C4-2B (cell line): ENCODE results near the gene UACA.

Experiments
- CTCF ChIP-seq: fragments of 450-650 bp; conservative IDR thresholded peaks from 2 replicates; pipeline ENCODE4 v1.5.1; 2017; ENCODE audit warnings: mild to moderate bottlenecking
- ZFX ChIP-seq: fragments of 450-650 bp; IDR thresholded peaks from 2 replicates; pipeline ENCODE4 v1.6.1; 2017

GRCh38 chr15:70625011-70625410, 138.3 kb downstream of the UACA start:
- TF ChIP-seq CTCF (no peak), ZFX (no peak)
